A549 (cell line): ENCODE data around the gene PRTG.

Experiments
- CHD2 ChIP-seq: fragments of 150-350 bp; IDR thresholded peaks from 2 replicates; pipeline ENCODE4 v1.6.1; 2014; ENCODE audit warnings: low read length; ENCODE audit not compliant: partially characterized antibody
- EHMT2 ChIP-seq: fragments of 200-600 bp; sonication (generic); IDR thresholded peaks from 2 replicates; pipeline ENCODE4 v1.6.1; 2016; ENCODE audit warnings: antibody characterized with exemption, low read depth, mild to moderate bottlenecking, moderate library complexity
- HEYL ChIP-seq: fragments of 250-450 bp; sonication (Bioruptor Pico); IDR thresholded peaks from 2 replicates; pipeline ENCODE4 v1.8.0; 2021; ENCODE audit warnings: mild to moderate bottlenecking, moderate library complexity
- NFE2L2 ChIP-seq: fragments of 150-350 bp; conservative IDR thresholded peaks from 2 replicates; pipeline ENCODE4 v1.6.1; 2014; ENCODE audit warnings: low read length
- PHF8 ChIP-seq: fragments of 200-600 bp; sonication (generic); IDR thresholded peaks from 2 replicates; pipeline ENCODE4 v1.6.1; 2016; ENCODE audit warnings: low read depth, mild to moderate bottlenecking, antibody characterized with exemption, moderate library complexity, borderline replicate concordance
- POLR2A ChIP-seq: IDR thresholded peaks from 2 replicates; pipeline ENCODE4 v1.6.1; 2012; ENCODE audit warnings: mild to moderate bottlenecking, low read length
- RFX5 ChIP-seq: fragments of 450-650 bp; IDR thresholded peaks from 2 replicates; pipeline ENCODE4 v1.7.1; 2014; ENCODE audit warnings: antibody characterized with exemption, mild to moderate bottlenecking, moderate library complexity
- TF ChIP-seq, protein P1 (sequence below): fragments of >200 bp; sonication (Bioruptor Twin); formaldehyde crosslinking; IDR thresholded peaks from 3 replicates; pipeline ENCODE4 v1.5.1; 2016
- TF ChIP-seq, protein P2 (sequence below): fragments of 250-450 bp; sonication (Bioruptor Pico); IDR thresholded peaks from 2 replicates; pipeline ENCODE4 v1.5.0; 2021; ENCODE audit warnings: mild to moderate bottlenecking, moderate library complexity, borderline replicate concordance
- TF ChIP-seq, protein P3 (sequence below): IDR thresholded peaks from 2 replicates; pipeline ENCODE4 v1.6.1; 2012
- TF ChIP-seq, protein P4 (sequence below): fragments of >200 bp; sonication (Bioruptor Twin); formaldehyde crosslinking; IDR thresholded peaks from 3 replicates; pipeline ENCODE4 v1.6.1; 2016

DNA sequence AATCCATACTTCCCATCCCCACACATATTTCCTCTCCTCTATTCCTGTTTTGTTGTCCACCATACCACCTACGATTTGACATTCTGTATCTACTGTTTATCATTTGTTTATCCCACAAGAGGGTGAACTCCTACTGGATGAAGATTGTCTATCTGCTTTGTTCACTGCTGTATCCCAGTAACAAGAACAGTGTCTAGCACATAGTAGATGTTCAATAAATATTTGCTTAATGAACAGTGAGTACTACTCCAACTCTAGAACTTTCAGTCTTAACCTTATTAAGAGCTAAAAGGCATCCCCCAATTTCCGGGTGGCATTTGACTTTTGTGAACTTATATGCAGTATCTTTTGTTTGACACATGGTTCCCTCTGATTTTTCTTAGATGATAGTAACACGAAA lies 156.1 kb downstream of the PRTG start:
- TF ChIP-seq POLR2A: no peak
- TF ChIP-seq, protein P1, sequence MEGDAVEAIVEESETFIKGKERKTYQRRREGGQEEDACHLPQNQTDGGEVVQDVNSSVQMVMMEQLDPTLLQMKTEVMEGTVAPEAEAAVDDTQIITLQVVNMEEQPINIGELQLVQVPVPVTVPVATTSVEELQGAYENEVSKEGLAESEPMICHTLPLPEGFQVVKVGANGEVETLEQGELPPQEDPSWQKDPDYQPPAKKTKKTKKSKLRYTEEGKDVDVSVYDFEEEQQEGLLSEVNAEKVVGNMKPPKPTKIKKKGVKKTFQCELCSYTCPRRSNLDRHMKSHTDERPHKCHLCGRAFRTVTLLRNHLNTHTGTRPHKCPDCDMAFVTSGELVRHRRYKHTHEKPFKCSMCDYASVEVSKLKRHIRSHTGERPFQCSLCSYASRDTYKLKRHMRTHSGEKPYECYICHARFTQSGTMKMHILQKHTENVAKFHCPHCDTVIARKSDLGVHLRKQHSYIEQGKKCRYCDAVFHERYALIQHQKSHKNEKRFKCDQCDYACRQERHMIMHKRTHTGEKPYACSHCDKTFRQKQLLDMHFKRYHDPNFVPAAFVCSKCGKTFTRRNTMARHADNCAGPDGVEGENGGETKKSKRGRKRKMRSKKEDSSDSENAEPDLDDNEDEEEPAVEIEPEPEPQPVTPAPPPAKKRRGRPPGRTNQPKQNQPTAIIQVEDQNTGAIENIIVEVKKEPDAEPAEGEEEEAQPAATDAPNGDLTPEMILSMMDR: no peak
- no peak for TF ChIP-seq NFE2L2
- TF ChIP-seq, protein P2, sequence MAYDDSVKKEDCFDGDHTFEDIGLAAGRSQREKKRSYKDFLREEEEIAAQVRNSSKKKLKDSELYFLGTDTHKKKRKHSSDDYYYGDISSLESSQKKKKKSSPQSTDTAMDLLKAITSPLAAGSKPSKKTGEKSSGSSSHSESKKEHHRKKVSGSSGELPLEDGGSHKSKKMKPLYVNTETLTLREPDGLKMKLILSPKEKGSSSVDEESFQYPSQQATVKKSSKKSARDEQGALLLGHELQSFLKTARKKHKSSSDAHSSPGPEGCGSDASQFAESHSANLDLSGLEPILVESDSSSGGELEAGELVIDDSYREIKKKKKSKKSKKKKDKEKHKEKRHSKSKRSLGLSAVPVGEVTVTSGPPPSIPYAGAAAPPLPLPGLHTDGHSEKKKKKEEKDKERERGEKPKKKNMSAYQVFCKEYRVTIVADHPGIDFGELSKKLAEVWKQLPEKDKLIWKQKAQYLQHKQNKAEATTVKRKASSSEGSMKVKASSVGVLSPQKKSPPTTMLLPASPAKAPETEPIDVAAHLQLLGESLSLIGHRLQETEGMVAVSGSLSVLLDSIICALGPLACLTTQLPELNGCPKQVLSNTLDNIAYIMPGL (CRISPR knock-in tag): no peak
- no peak for TF ChIP-seq RFX5
- TF ChIP-seq, protein P3, sequence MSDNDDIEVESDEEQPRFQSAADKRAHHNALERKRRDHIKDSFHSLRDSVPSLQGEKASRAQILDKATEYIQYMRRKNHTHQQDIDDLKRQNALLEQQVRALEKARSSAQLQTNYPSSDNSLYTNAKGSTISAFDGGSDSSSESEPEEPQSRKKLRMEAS: no peak
- no peak for TF ChIP-seq HEYL (CRISPR knock-in tag)
- TF ChIP-seq EHMT2: no peak
- TF ChIP-seq, protein P4, sequence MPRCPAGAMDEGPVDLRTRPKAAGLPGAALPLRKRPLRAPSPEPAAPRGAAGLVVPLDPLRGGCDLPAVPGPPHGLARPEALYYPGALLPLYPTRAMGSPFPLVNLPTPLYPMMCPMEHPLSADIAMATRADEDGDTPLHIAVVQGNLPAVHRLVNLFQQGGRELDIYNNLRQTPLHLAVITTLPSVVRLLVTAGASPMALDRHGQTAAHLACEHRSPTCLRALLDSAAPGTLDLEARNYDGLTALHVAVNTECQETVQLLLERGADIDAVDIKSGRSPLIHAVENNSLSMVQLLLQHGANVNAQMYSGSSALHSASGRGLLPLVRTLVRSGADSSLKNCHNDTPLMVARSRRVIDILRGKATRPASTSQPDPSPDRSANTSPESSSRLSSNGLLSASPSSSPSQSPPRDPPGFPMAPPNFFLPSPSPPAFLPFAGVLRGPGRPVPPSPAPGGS: no peak
- no peak for TF ChIP-seq PHF8
- no peak for TF ChIP-seq CHD2
